Stimulated activated CD4-positive, alpha-beta T cell treated with anti-CD3 and anti-CD28 coated beads, Interleukin-12 subunit alpha, Interleukin-12 subunit beta, amount 100 ng/mL, for 4 hours (primary cell): ENCODE data around the gene SPART.
A peak's percentile ranks its signal among the peaks of the same experiment; 100 is the strongest.
"Not testable (repeated sequence)": the region's sequence is repeated elsewhere in the genome, so short reads cannot be mapped to it uniquely, and the experiment has no call there.

Experiments
- DNase-seq: peaks from one replicate; pipeline ENCODE4 v3.0.0-alpha.2; 2020

SPART gene

GRCh38 chr13:36354842-36355623 is 8.8 kb upstream of the SPART start:
- DNase-seq = no peak

DNA sequence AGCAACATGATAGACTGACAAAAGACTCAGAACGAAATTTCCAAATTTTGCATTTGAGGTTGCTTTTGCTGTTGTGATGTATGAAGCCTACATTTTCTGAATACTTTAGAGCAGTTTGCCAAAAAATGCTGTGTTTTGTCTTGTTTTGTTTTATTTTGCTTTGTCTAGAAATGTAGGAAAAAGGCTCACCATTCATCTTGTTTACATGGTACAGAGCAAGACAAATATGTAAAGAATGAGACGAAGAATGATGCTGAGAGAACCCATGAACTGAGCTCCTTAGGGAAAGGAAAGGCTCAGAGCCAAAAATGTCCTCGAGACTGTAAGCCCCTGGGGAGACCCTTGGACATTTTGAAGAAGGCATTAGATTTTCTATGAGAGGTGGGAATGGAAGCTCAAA is 6.8 kb upstream of the SPART start:
- DNase-seq = no peak

DNA sequence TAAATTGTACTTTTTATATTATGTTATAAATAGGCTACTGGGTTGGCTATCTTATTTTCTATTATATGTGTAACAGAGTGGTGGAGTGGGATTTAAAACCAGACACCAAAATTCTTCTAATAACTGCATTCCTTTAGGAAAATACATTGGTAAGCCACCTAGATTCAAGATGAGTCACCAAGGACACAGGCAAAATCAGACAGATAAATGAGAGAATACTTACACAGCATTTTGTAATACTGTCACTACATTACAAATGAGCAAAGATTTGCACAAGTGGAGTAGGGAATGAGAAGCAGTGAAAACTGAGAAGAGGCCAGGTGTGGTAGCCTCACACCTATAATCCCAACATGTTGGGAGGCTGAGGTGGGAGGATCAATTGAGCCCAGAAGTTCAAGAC is 6.2 kb upstream of the SPART start:
- no peak for DNase-seq

GRCh38 chr13:36347531-36348210 is 1.5 kb upstream of the SPART start:
- DNase-seq = no peak

DNA sequence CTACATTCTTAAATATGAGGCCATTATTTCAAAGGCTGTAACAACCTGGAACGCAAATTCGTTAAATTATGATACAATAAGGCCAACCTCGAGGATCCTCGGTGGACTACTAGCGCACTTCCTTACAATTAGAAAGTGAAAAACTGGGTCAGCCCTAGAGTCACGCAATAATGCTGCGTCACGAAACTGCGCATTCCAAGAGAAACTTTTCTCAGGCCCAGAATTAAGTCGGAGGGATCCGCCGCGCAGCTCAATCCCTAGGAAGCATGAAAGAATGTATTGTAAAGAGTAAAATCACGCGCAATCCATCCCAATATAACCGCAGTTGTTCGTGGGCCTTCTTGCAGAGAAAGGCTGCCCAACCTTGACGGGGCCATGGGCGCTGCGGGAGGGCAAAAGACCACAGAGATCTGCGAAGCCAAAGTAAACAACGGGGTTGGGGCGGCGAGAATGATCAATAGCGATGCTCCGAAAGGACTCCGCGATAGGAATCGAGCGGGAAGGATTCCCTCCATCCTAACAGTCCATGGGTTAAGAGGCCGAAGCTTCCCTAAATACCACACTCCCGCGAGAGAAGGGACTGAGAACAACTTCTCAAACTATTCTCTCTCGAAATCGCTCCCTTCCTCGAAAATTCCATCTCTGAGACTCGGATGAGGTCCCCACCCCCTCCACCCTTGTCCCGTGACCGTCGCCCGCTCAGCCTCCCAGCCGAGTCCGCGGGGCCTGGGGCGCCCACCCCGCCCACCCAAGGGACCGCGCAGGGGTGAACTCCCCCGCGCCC is 564 bp downstream of the SPART start:
- peak; percentile 33 for DNase-seq

GRCh38 chr13:36344886-36345437 is 1.2 kb downstream of the SPART start:
- DNase-seq = no peak

- no peak for DNase-seq
These were observed 2.0 kb downstream of the SPART start for GRCh38 chr13:36344173-36344572.

DNA sequence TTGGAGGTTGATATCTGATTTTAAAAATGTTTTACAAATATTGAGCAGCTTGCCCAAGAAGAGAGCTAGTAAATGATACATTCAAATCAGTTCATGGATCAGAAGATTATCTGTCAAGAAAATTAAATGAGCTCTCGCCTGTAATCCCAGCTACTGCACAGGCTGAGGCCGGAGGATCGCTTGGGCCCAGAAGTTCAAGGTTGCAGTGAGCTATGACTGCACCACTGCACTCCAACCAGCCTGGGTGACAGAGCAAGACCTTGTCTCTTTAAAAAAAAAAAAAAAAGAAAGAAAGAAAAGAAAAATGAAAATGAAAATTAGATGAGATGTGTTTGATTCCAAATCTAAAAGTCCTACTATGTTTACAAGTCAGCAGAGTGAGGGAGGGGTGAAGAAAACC is 2.4 kb downstream of the SPART start:
- DNase-seq = no peak

GRCh38 chr13:36342715-36343114 is 3.5 kb downstream of the SPART start:
- DNase-seq = no peak

DNA sequence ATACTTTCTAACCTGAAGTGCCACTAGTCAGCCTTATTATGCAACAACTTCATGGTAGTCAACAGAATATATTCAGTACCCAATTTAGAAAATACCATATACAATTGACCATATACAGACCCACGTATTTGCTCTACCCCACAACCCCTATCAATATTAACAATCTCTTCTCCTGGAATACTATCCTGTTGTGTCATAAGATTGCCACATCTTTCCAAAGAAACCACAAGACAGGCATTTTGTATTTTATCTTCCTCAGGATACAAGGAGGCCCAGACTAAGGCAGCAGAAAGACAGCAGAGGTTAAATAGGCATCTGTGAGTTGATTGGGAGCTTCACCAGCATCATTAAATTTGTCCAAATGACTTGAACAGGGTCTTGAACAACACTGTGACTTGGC is 4.5 kb downstream of the SPART start:
- DNase-seq = no peak

DNA sequence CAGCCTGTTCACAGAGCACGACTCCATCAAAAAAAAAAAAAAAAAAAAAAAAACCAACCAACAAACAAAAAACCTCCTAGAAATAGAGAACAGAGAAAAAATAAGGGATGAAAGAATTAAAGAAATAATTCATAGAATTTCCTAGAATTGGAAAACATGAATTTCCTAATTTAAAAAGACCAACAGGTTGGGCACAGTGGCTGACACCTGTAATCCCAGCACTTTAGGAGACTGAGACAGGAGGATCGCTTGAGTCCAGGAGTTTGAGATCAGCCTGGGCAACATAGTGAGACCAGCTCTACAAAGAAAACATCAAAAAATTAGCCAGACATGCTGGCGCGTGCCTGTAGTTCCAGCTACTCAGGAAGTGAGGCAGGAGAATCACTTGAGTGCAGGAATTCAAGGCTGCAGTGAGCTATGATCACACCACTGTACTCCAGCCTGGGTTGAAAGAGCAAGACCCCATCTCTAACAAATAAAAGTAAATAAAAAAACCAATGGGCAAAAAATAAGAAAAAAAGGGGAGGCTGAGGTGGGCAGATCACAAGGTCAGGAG is 6.5 kb downstream of the SPART start:
- no peak for DNase-seq

- DNase-seq = no peak
These were observed 8.1 kb downstream of the SPART start for GRCh38 chr13:36337938-36338641.

DNA sequence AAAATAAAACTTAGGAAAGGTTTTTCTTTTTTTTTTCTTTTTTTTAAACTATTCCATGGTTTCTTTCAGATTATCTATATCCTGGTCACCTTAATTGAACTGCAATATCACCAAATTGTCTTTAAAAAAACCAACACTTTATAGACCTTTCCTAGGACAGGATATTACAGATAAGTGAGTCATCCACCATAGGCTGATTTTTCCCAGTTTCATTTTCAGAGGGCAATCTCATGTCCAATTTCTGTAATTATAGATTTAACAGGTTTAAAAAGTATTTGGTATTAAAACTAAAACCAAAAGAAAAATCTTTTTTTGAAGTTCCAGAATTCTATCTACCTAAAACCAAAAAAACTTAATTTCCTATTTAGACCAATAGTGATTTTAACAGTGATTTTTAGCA is 13.2 kb downstream of the SPART start:
- DNase-seq = no peak

GRCh38 chr13:36332255-36332654 is 13.9 kb downstream of the SPART start:
- DNase-seq = not testable (repeated sequence)

DNA sequence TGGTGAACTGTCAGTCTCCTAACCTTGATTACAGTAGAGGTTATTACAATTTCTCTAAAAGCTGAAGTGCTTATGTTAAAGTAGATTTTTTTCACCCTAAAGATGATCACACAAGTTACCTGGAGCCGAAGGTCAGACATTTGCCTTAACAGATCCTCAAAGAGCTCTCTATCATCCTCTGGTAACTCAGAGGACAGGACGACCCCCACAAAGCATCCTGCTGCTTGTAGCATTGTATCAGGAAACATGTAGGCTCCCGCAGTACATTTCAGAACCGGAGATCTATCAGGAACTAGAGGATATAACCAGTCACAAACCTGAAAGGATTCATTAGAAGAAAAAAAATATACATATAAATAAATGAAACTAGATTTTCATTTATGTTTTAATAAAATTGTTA is 14.9 kb downstream of the SPART start:
- no peak for DNase-seq

GRCh38 chr13:36329361-36329760 is 16.8 kb downstream of the SPART start:
- no peak for DNase-seq

DNA sequence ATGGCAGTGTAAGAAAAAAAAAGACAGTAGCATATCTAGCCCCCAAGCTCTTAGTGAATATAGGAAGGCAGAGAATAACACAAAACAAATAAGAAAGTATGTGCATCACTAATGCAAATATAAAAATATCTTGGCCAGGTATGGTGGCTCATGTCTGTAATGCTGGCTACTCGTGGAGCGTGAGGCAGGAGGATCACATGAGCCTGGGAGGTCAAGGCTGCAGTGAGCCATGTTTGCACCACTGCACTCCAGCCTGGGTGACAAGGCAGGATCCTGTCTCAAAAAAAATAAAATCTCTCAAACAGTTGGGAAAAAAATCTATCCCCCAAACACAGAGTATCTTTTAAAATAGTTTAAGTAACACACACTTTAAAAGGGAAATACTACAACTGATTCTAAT is 17.4 kb downstream of the SPART start:
- no peak for DNase-seq

DNA sequence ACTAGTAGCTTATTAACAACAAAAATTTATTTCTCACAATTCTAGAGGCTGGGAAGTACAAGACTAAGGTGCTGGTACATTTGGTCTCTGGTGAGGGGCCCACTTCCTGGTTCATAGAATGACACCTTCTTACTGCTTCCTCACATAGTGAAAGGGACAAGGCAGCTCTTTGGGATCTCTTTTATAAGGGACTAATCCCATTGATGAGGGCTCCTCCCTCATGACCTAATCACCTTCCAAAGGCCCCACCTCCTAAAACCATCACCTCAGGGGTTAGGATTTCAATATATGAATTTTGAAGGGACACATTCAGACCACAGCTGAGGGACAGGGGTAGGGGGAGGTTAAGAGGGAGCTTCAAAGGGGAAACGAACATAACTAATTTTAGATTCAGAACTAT is 20.3 kb downstream of the SPART start:
- no peak for DNase-seq

GRCh38 chr13:36324881-36325280 is 21.3 kb downstream of the SPART start:
- DNase-seq = not testable (repeated sequence)

DNA sequence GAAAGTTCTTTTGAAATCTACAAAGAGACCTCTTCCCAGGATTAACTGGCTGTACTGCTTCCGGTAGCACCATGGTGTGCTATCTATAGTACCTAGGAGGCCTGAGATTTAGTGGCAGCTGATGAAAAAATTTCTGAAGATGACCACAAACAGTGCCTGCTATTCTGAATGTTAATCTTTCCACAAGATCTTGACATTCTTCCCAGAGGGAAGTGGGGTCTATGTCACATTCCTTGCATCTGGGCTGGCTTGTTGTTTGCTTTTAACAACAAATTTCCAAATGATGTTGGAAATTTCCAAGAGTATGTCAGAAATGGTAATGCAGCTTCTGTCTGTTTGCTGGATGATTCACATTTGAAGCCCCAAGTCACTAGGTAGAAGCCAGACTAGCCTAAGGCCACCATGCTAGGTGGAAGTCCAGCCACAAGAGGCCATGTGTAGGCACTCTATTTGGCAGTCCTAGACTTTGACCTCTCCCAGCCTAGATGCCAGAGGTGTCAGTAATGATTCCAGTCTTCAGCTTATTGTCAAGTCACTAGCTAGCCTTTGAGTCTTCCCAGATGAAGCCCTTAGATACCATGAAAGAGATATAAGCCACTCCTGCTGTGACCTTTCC is 22.1 kb downstream of the SPART start:
- DNase-seq = no peak

DNA sequence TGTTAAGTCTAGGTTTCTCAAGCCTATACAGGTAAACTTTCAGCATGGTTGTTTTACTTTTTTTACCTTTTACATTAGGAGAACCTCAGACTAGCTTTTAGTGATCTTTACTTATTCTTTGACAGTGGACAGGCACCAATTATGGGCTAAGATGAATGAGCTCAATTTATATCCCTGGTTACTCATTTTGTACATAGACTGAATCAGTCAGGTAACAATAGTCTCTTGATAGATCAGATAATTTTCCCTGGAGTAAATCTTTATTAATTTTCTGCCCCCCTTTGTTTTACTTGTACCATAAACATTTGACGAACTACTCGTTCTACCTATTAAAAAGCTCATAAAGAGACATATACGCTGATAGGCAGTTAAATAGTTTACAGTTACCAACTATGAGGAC is 22.8 kb downstream of the SPART start:
- no peak for DNase-seq

- not testable (repeated sequence) for DNase-seq
These were observed 26.4 kb downstream of the SPART start for GRCh38 chr13:36319793-36320192.
